ENCODE data around the gene PHF2. TPM values are rescaled to one million over a fixed set of nuclear protein-coding genes. Genes with fewer than 3 reads are reported as not detected.

Gene PHF2
- polyA plus RNA-seq, 4 donors, result 8.6 to 21.2 (median 12.8) TPM

GRCh38 chr9:93684161-93684765 is 107.9 kb downstream of the PHF2 start:
- no peak for DNase-seq

GRCh38 chr9:93684806-93685543 is 108.6 kb downstream of the PHF2 start:
- Histone ChIP-seq H3K27ac (ENCODE audit: low read depth in 1 of 3, low read length in 2 of 3) (no peak overlapping the region), H3K4me3 (ENCODE audit: low read depth in 1 of 3, low read length in 3 of 3) (no peak overlapping the region), H3K9me3 (ENCODE audit: control insufficient read depth in 2 of 2, insufficient read depth in 1 of 2, low read depth in 1 of 2, low read length in 1 of 2) (no peaks in the 10 kb centered on the region), H3K27me3 (ENCODE audit: control insufficient read depth in 3 of 3, insufficient read depth in 3 of 3, low read length in 3 of 3) (no peaks in the 10 kb centered on the region), H3K4me1 (ENCODE audit: control insufficient read depth in 3 of 3, insufficient read depth in 2 of 3, low read depth in 1 of 3, low read length in 2 of 3) (no peaks in the 10 kb centered on the region), H3K36me3 (ENCODE audit: control insufficient read depth in 3 of 3, insufficient read depth in 2 of 3, low read depth in 1 of 3, low read length in 3 of 3) (no peaks in the 10 kb centered on the region)
- WGBS, 3 donors, result 61 to 65% (median 61%) methylated on average over 11 of the region's 11 CpGs
- FAIRE-seq (no peak), DNase-seq (no peak)

More at GRCh38 chr9:93684161-93684765, 107.9 kb downstream of the PHF2 start:
- Histone ChIP-seq H3K4me1 (ENCODE audit: control insufficient read depth in 3 of 3, insufficient read depth in 2 of 3, low read depth in 1 of 3, low read length in 2 of 3) (no peaks in the 10 kb centered on the region), H3K27me3 (ENCODE audit: control insufficient read depth in 3 of 3, insufficient read depth in 3 of 3, low read length in 3 of 3) (no peaks in the 10 kb centered on the region), H3K4me3 (ENCODE audit: low read depth in 1 of 3, low read length in 3 of 3) (no peak overlapping the region), H3K9me3 (ENCODE audit: control insufficient read depth in 2 of 2, insufficient read depth in 1 of 2, low read depth in 1 of 2, low read length in 1 of 2) (no peaks in the 10 kb centered on the region), H3K36me3 (ENCODE audit: control insufficient read depth in 3 of 3, insufficient read depth in 2 of 3, low read depth in 1 of 3, low read length in 3 of 3) (peaks cover 0 to 6% (median 0%) of the 10 kb centered on the region in 3 donors), H3K27ac (ENCODE audit: low read depth in 1 of 3, low read length in 2 of 3) (no peak overlapping the region)
- WGBS, 3 donors, result 77 to 83% (median 80%) methylated on average over 20 of the region's 20 CpGs
- FAIRE-seq, result no peak

GRCh38 chr9:93686127-93686879 is 109.9 kb downstream of the PHF2 start:
- no peak for FAIRE-seq
- no peak overlapping the region for H3K27ac ChIP-seq (ENCODE audit: low read depth in 1 of 3, low read length in 2 of 3)
- no peaks in the 10 kb centered on the region for H3K4me1 ChIP-seq (ENCODE audit: control insufficient read depth in 3 of 3, insufficient read depth in 2 of 3, low read depth in 1 of 3, low read length in 2 of 3)
- DNase-seq, result no peak
- H3K27me3 ChIP-seq (ENCODE audit: control insufficient read depth in 3 of 3, insufficient read depth in 3 of 3, low read length in 3 of 3), result no peaks in the 10 kb centered on the region
- H3K36me3 ChIP-seq (ENCODE audit: control insufficient read depth in 3 of 3, insufficient read depth in 2 of 3, low read depth in 1 of 3, low read length in 3 of 3), result no peaks in the 10 kb centered on the region
- WGBS, 3 donors, result 90 to 94% (median 92%) methylated on average over 9 of the region's 9 CpGs
- no peak overlapping the region for H3K4me3 ChIP-seq (ENCODE audit: low read depth in 1 of 3, low read length in 3 of 3)
- H3K9me3 ChIP-seq (ENCODE audit: control insufficient read depth in 2 of 2, insufficient read depth in 1 of 2, low read depth in 1 of 2, low read length in 1 of 2), result no peaks in the 10 kb centered on the region

- Histone ChIP-seq H3K27ac (ENCODE audit: low read depth in 1 of 3, low read length in 2 of 3) (no peak overlapping the region), H3K27me3 (ENCODE audit: control insufficient read depth in 3 of 3, insufficient read depth in 3 of 3, low read length in 3 of 3) (no peaks in the 10 kb centered on the region), H3K4me3 (ENCODE audit: low read depth in 1 of 3, low read length in 3 of 3) (no peak overlapping the region), H3K36me3 (ENCODE audit: control insufficient read depth in 3 of 3, insufficient read depth in 2 of 3, low read depth in 1 of 3, low read length in 3 of 3) (no peaks in the 10 kb centered on the region), H3K9me3 (ENCODE audit: control insufficient read depth in 2 of 2, insufficient read depth in 1 of 2, low read depth in 1 of 2, low read length in 1 of 2) (no peaks in the 10 kb centered on the region), H3K4me1 (ENCODE audit: control insufficient read depth in 3 of 3, insufficient read depth in 2 of 3, low read depth in 1 of 3, low read length in 2 of 3) (no peaks in the 10 kb centered on the region)
- DNase-seq (no peak), FAIRE-seq (no peak)
- WGBS, 3 donors, result 79 to 92% (median 89%) methylated on average over 3 of the region's 3 CpGs
These were observed 110.5 kb downstream of the PHF2 start for GRCh38 chr9:93686880-93687236.

- Histone ChIP-seq H3K4me1 (ENCODE audit: control insufficient read depth in 3 of 3, insufficient read depth in 2 of 3, low read depth in 1 of 3, low read length in 2 of 3) (no peaks in the 10 kb centered on the region), H3K9me3 (ENCODE audit: control insufficient read depth in 2 of 2, insufficient read depth in 1 of 2, low read depth in 1 of 2, low read length in 1 of 2) (no peaks in the 10 kb centered on the region), H3K27me3 (ENCODE audit: control insufficient read depth in 3 of 3, insufficient read depth in 3 of 3, low read length in 3 of 3) (no peaks in the 10 kb centered on the region), H3K27ac (ENCODE audit: low read depth in 1 of 3, low read length in 2 of 3) (no peak overlapping the region), H3K4me3 (ENCODE audit: low read depth in 1 of 3, low read length in 3 of 3) (no peak overlapping the region), H3K36me3 (ENCODE audit: control insufficient read depth in 3 of 3, insufficient read depth in 2 of 3, low read depth in 1 of 3, low read length in 3 of 3) (no peaks in the 10 kb centered on the region)
- 86 to 91% (median 91%) methylated on average over 1 of the region's 1 CpG for WGBS, 3 donors
- FAIRE-seq (peak; percentile 33), DNase-seq (no peak)
These were observed 114.2 kb downstream of the PHF2 start for GRCh38 chr9:93690618-93691017.

- no peaks in the 10 kb centered on the region for H3K9me3 ChIP-seq (ENCODE audit: control insufficient read depth in 2 of 2, insufficient read depth in 1 of 2, low read depth in 1 of 2, low read length in 1 of 2)
- WGBS, 3 donors, result 67 to 83% (median 73%) methylated on average over 3 of the region's 3 CpGs
- no peak overlapping the region for H3K4me3 ChIP-seq (ENCODE audit: low read depth in 1 of 3, low read length in 3 of 3)
- H3K4me1 ChIP-seq (ENCODE audit: control insufficient read depth in 3 of 3, insufficient read depth in 2 of 3, low read depth in 1 of 3, low read length in 2 of 3), result no peaks in the 10 kb centered on the region
- DNase-seq (no peak), FAIRE-seq (no peak)
- no peak overlapping the region for H3K27ac ChIP-seq (ENCODE audit: low read depth in 1 of 3, low read length in 2 of 3)
- H3K36me3 ChIP-seq (ENCODE audit: control insufficient read depth in 3 of 3, insufficient read depth in 2 of 3, low read depth in 1 of 3, low read length in 3 of 3), result no peaks in the 10 kb centered on the region
- no peaks in the 10 kb centered on the region for H3K27me3 ChIP-seq (ENCODE audit: control insufficient read depth in 3 of 3, insufficient read depth in 3 of 3, low read length in 3 of 3)
These were observed 116.7 kb downstream of the PHF2 start for GRCh38 chr9:93693129-93693528.

GRCh38 chr9:93697352-93698139 is 121.2 kb downstream of the PHF2 start:
- WGBS, 3 donors, result 75 to 85% (median 84%) methylated on average over 28 of the region's 28 CpGs
- Histone ChIP-seq H3K27me3 (ENCODE audit: control insufficient read depth in 3 of 3, insufficient read depth in 3 of 3, low read length in 3 of 3) (no peaks in the 10 kb centered on the region), H3K9me3 (ENCODE audit: control insufficient read depth in 2 of 2, insufficient read depth in 1 of 2, low read depth in 1 of 2, low read length in 1 of 2) (peaks cover 0 to 8% of the 10 kb centered on the region in 2 donors), H3K27ac (ENCODE audit: low read depth in 1 of 3, low read length in 2 of 3) (no peak overlapping the region), H3K4me3 (ENCODE audit: low read depth in 1 of 3, low read length in 3 of 3) (no peak overlapping the region), H3K4me1 (ENCODE audit: control insufficient read depth in 3 of 3, insufficient read depth in 2 of 3, low read depth in 1 of 3, low read length in 2 of 3) (no peaks in the 10 kb centered on the region), H3K36me3 (ENCODE audit: control insufficient read depth in 3 of 3, insufficient read depth in 2 of 3, low read depth in 1 of 3, low read length in 3 of 3) (no peaks in the 10 kb centered on the region)
- DNase-seq (no peak), FAIRE-seq (no peak)

Data from small intestine (tissue), 7 donors.